HL-60 (cell line): ENCODE measurements around the gene PIEZO1.

Source experiments
- DNase-seq, 2 experiments: peaks; one replicate each; pipeline ENCODE4 v3.0.0-alpha.2; 2010 to 2020; ENCODE audit warnings: low read depth in 1 of 2, low spot score in 1 of 2
- H3K27ac ChIP-seq: fragments of 250-450 bp; sonication (Bioruptor Pico); replicated peaks from 2 replicates; pipeline ENCODE4 v1.5.1; 2020; ENCODE audit warnings: mild to moderate bottlenecking, moderate library complexity
- H3K27me3 ChIP-seq: fragments of 250-450 bp; sonication (Bioruptor Pico); 2 replicates; pipeline ENCODE4 v1.5.1; 2021; ENCODE audit warnings: mild to moderate bottlenecking, moderate library complexity; ENCODE audit not compliant: insufficient read depth, poor library complexity, severe bottlenecking
- H3K4me3 ChIP-seq: replicated peaks from 2 replicates; pipeline ENCODE4 v1.5.1; 2011; ENCODE audit warnings: mild to moderate bottlenecking, control low read depth, low read length; ENCODE audit not compliant: insufficient read depth
- CTCF ChIP-seq: IDR thresholded peaks from one replicate; pipeline ENCODE4 v1.5.1; 2011; ENCODE audit warnings: low read length, control low read depth, inconsistent platforms; ENCODE audit not compliant: insufficient read depth
- GABPA ChIP-seq: IDR thresholded peaks from 2 replicates; pipeline ENCODE4 v1.6.1; 2012; ENCODE audit warnings: low read depth
- POLR2AphosphoS5 ChIP-seq: IDR thresholded peaks from 2 replicates; pipeline ENCODE4 v1.6.1; 2012; ENCODE audit warnings: low read depth
- REST ChIP-seq: IDR thresholded peaks from 2 replicates; pipeline ENCODE4 v1.6.1; 2012; ENCODE audit warnings: low read depth; ENCODE audit not compliant: insufficient replicate concordance
- SPI1 ChIP-seq: IDR thresholded peaks from 2 replicates; pipeline ENCODE4 v1.6.1; 2012; ENCODE audit warnings: low read depth, mild to moderate bottlenecking, borderline replicate concordance

PIEZO1 gene

DNA sequence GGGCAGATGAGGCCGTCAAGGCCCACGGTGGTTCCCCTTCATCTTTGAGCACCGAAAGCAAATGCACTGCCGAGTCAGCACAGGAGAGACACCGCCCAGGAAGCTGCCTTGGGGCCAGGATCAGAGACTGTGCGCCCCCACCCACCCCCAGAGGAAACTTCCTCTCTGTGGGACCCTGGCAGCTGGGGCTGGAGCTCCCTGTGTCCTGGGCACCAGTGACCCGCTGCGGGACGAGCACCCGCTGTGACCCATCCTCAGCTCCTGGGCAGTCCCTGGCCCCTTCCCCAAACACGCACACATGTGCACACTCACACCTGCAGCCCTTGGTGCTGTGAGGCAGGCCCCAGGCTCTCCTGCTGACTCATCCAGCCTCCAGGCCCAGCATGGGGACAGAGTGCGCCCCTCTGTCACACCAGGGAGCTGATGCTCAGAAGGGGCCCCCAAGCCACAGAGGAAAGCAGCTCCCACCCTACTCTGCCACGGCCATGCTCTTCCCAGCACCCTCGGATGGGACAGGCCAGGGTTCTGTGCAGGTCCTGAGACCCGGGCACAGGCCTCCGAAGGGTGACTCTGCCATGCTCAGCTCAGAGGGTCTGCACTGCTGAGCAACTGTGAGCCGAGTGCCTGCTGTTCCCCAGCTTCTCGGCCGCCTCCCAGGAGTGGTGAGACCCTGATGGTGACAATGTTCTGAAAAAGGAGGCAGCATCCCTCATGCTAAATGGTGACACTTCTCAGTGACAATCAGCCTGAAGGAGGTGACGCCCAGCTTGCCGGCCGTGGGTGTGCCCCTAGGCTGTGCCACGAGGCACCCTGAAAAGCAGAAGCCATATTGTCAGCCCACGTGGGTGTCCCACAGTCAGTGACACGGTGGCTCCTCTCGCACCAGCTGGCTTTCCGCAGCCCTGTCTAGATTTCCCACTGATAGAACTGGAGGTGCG, 3.6 kb downstream of the PIEZO1 start:
- peak; percentile 41; the same call in 1 of the 2 replicates for TF ChIP-seq SPI1
- TF ChIP-seq REST, result no peak
- TF ChIP-seq CTCF, result no peak
- peak; percentile 21; the same call in 1 of the 2 replicates for TF ChIP-seq POLR2AphosphoS5
- peak in 1 of 2 experiments; percentile 62 for DNase-seq
- peak overlapping the region; percentile 17 for H3K4me3 ChIP-seq
- peak overlapping the region; percentile 59 for H3K27ac ChIP-seq
- no peaks in the 10 kb centered on the region for H3K27me3 ChIP-seq

- TF ChIP-seq CTCF (no peak), GABPA (no peak), SPI1 (no peak), POLR2AphosphoS5 (no peak), REST (no peak)
- Histone ChIP-seq H3K27me3 (no peaks in the 10 kb centered on the region), H3K4me3 (no peak overlapping the region), H3K27ac (no peak overlapping the region)
- no peak for DNase-seq
Observed at GRCh38 chr16:88780142-88781062, 4.6 kb downstream of the PIEZO1 start.

DNA sequence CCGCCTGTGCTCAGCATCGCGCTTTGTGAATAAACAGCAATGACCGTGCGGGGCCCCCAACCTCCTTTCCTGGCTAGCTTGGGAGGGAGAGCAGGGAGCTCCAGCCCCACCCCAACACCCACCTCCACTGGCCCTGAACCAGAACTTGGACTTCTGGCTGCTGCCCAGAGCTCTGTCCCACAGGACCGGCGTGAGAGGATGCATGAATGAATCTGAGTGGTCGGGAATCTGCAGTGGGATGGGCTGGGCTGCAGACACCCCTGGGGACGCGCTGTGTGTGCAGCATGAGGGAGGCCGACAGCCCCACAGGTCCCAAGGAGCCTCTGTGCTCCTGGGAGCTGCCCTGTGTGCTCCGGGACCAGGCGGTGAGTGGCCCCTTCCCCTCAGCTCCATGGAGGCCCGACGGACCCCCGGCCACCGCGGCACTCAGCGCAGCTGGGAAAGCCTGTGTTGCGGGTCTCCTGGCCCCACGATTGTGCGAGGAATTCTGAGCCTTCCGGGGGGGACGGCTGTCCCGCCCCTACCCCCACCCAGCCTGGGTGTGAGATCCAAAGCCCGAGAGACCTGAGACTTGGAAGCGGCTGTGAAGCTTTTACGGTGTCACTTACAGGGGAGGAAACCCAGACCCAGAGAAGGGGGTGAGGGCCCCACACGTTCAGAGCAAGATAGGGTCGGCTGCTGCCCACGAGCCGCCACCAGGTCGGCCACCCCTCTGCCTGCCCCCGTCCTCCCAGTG, 5.4 kb downstream of the PIEZO1 start:
- no peak overlapping the region for H3K27ac ChIP-seq
- no peaks in the 10 kb centered on the region for H3K27me3 ChIP-seq
- no peak overlapping the region for H3K4me3 ChIP-seq
- no peak for DNase-seq
- TF ChIP-seq REST (no peak), CTCF (no peak), POLR2AphosphoS5 (no peak), SPI1 (no peak), GABPA (no peak)
